H1 (cell line): ENCODE measurements around the gene SMNDC1. TPM values are rescaled to one million over a fixed set of nuclear protein-coding genes. Genes with fewer than 3 reads are reported as not detected.

Source experiments
- CTCF ChIA-PET: fragments of 300-600 bp; sonication (Branson Sonifier 250); formaldehyde crosslinking; loops from one replicate; lab custom pipeline; 2021; ENCODE audit not compliant: partially characterized antibody; lab: Charles Lee
- POLR2A ChIA-PET: fragments of 300-600 bp; sonication (Branson Sonifier 250); formaldehyde crosslinking; loops from one replicate; lab custom pipeline; 2021; ENCODE audit warnings: inconsistent platforms; ENCODE audit not compliant: partially characterized antibody; lab: Charles Lee
- DNase-seq, 2 experiments: peaks; one replicate each; pipeline versions ENCODE4 v3.0.0 to v3.0.0-alpha.2; 2010 to 2022; ENCODE audit warnings: low spot score in 2 of 2, low read depth in 1 of 2, mixed read lengths in 1 of 2
- FAIRE-seq: peaks from 2 replicates; lab custom pipeline; 2011; peaks lifted over from hg19 to GRCh38; lab: Jason Lieb, UNC
- H2AFZ ChIP-seq: 2 replicates; pipeline ENCODE4 v1.8.1; 2012; ENCODE audit warnings: low read length, inconsistent platforms
- H2AK5ac ChIP-seq: 2 replicates; pipeline ENCODE4 v1.6.1; 2013; ENCODE audit warnings: low read depth, low read length
- H2BK120ac ChIP-seq: replicated peaks from 2 replicates; pipeline ENCODE3; 2013; ENCODE audit warnings: low read depth, low read length, inconsistent platforms
- H2BK12ac ChIP-seq: 2 replicates; pipeline ENCODE4 v1.6.1; 2013; ENCODE audit warnings: low read depth, low read length
- H2BK15ac ChIP-seq: 2 replicates; pipeline ENCODE4 v1.6.1; 2013; ENCODE audit warnings: low read length
- H2BK20ac ChIP-seq: 2 replicates; pipeline ENCODE4 v1.6.1; 2013; ENCODE audit warnings: low read length
- H2BK5ac ChIP-seq: 2 replicates; pipeline ENCODE4 v1.6.1; 2013; ENCODE audit warnings: low read depth, low read length
- H3K14ac ChIP-seq: 2 replicates; pipeline ENCODE4 v1.6.1; 2013; ENCODE audit warnings: inconsistent platforms; ENCODE audit not compliant: insufficient read length
- H3K18ac ChIP-seq: 2 replicates; pipeline ENCODE4 v1.6.1; 2013; ENCODE audit warnings: low read length; ENCODE audit errors: extremely low read depth
- H3K23ac ChIP-seq: 2 replicates; pipeline ENCODE4 v1.6.1; 2013; ENCODE audit warnings: inconsistent platforms; ENCODE audit not compliant: insufficient read length
- H3K23me2 ChIP-seq: 2 replicates; pipeline ENCODE4 v1.6.1; 2013; ENCODE audit warnings: low read depth, low read length
- H3K27ac ChIP-seq: 2 replicates; pipeline ENCODE4 v1.6.1; 2011; ENCODE audit warnings: low read depth, low read length, inconsistent platforms
- H3K27me3 ChIP-seq, 4 experiments: replicated peaks in 1 of 4; 1 replicate in 1 of 4; 2 replicates in 3 of 4; pipeline versions ENCODE4 v1.6.1 to v1.8.1; 2011 to 2013; ENCODE audit warnings: low read length in 3 of 4, mild to moderate bottlenecking in 3 of 4, inconsistent platforms in 2 of 4, mixed read lengths in 2 of 4, moderate library complexity in 1 of 4; ENCODE audit not compliant: control insufficient read depth in 3 of 4, insufficient read depth in 3 of 4; ENCODE audit errors: extremely low read depth in 1 of 4
- H3K36me3 ChIP-seq, 4 experiments: 2 replicates each; pipeline versions ENCODE4 v1.6.1 to v1.8.1; 2011 to 2013; ENCODE audit warnings: mild to moderate bottlenecking in 4 of 4, low read length in 3 of 4, moderate library complexity in 2 of 4, control low read depth in 1 of 4, inconsistent platforms in 1 of 4; ENCODE audit not compliant: insufficient read depth in 4 of 4, control insufficient read depth in 2 of 4
- H3K4ac ChIP-seq: replicated peaks from 2 replicates; pipeline ENCODE3; 2013; ENCODE audit warnings: low read length, low read depth, mixed read lengths, inconsistent platforms; ENCODE audit not compliant: insufficient read length
- H3K4me1 ChIP-seq, 4 experiments: replicated peaks in 1 of 4; 1 replicate in 1 of 4; 2 replicates in 3 of 4; pipeline versions ENCODE4 v1.6.1 to v1.8.1; 2011 to 2013; ENCODE audit warnings: low read length in 3 of 4, inconsistent platforms in 2 of 4, mixed read lengths in 1 of 4; ENCODE audit not compliant: insufficient read depth in 4 of 4, control insufficient read depth in 3 of 4
- H3K4me2 ChIP-seq, 2 experiments: 2 replicates each; pipeline versions ENCODE4 v1.6.1 to v1.8.1; 2011 to 2013; ENCODE audit warnings: low read depth in 2 of 2, low read length in 2 of 2, control low read depth in 1 of 2, inconsistent platforms in 1 of 2, mild to moderate bottlenecking in 1 of 2; ENCODE audit not compliant: insufficient read depth in 1 of 2
- H3K4me3 ChIP-seq, 4 experiments: fragments of 200-600, 300-600 bp in 1 of 4; sonication (generic), shearing (Covaris generic), sonication (Bioruptor Twin) in 1 of 4; 2 replicates each; pipeline versions ENCODE4 v1.5.1 to v1.8.1; 2011 to 2016; ENCODE audit warnings: low read length in 4 of 4, low read depth in 3 of 4, control low read depth in 2 of 4, inconsistent platforms in 2 of 4, mild to moderate bottlenecking in 2 of 4, mixed read lengths in 1 of 4, moderate library complexity in 1 of 4; ENCODE audit not compliant: insufficient read depth in 2 of 4; ENCODE audit errors: extremely low read depth in 1 of 4
- H3K56ac ChIP-seq: replicated peaks from 2 replicates; pipeline ENCODE3; 2013; ENCODE audit warnings: low read depth, mild to moderate bottlenecking, mixed read lengths, low read length, inconsistent platforms; ENCODE audit not compliant: insufficient read length
- H3K79me1 ChIP-seq: 2 replicates; pipeline ENCODE4 v1.6.1; 2013; ENCODE audit warnings: low read depth, low read length, control low read depth
- H3K79me2 ChIP-seq, 2 experiments: 2 replicates each; pipeline versions ENCODE4 v1.6.1 to v1.8.1; 2012 to 2013; ENCODE audit warnings: low read length in 2 of 2, mild to moderate bottlenecking in 2 of 2, inconsistent platforms in 1 of 2; ENCODE audit not compliant: insufficient read depth in 2 of 2, control insufficient read depth in 1 of 2
- H3K9ac ChIP-seq, 4 experiments: replicated peaks in 1 of 4; 1 replicate in 1 of 4; 2 replicates in 3 of 4; pipeline versions ENCODE4 v1.6.1 to v1.8.1; 2011 to 2013; ENCODE audit warnings: low read depth in 3 of 4, low read length in 3 of 4, control low read depth in 2 of 4, mild to moderate bottlenecking in 2 of 4, moderate library complexity in 2 of 4, inconsistent platforms in 1 of 4; ENCODE audit errors: extremely low read depth in 1 of 4
- H3K9me3 ChIP-seq, 2 experiments: 2 replicates each; pipeline versions ENCODE4 v1.6.1 to v1.8.1; 2012 to 2013; ENCODE audit warnings: mild to moderate bottlenecking in 2 of 2, moderate library complexity in 2 of 2, control low read depth in 1 of 2, inconsistent platforms in 1 of 2, low read depth in 1 of 2, low read length in 1 of 2, mixed read lengths in 1 of 2; ENCODE audit not compliant: insufficient read depth in 2 of 2
- H4K20me1 ChIP-seq, 2 experiments: replicated peaks in 1 of 2; 2 replicates each; pipeline versions ENCODE3 to v1.8.1; 2011 to 2013; ENCODE audit warnings: inconsistent platforms in 2 of 2, low read length in 2 of 2, mild to moderate bottlenecking in 1 of 2; ENCODE audit not compliant: insufficient read depth in 2 of 2, control insufficient read depth in 1 of 2
- H4K5ac ChIP-seq: 2 replicates; pipeline ENCODE4 v1.6.1; 2013; ENCODE audit warnings: low read length, low read depth, mixed read lengths, inconsistent platforms; ENCODE audit not compliant: insufficient read length
- H4K8ac ChIP-seq: 2 replicates; pipeline ENCODE4 v1.8.0; 2013; ENCODE audit warnings: mild to moderate bottlenecking, moderate library complexity, low read length, inconsistent platforms; ENCODE audit not compliant: insufficient read depth; ENCODE audit errors: extremely low read depth
- H4K91ac ChIP-seq: replicated peaks from 2 replicates; pipeline ENCODE3; 2013; ENCODE audit warnings: low read length, mixed read lengths, inconsistent platforms; ENCODE audit not compliant: insufficient read length
- BCL11A ChIP-seq, 2 experiments: IDR thresholded peaks; one replicate each; pipeline ENCODE4 v1.6.1; 2011; ENCODE audit warnings: low read depth in 2 of 2, low read length in 2 of 2, mild to moderate bottlenecking in 2 of 2
- CBX8 ChIP-seq: fragments of 300-800, 300-1000 bp; sonication (generic); IDR thresholded peaks from 2 replicates; pipeline ENCODE4 v1.7.1; 2016; ENCODE audit warnings: low read depth, low read length, borderline replicate concordance
- KDM1A ChIP-seq: fragments of 200-600, 300-600 bp; sonication (generic); IDR thresholded peaks from 2 replicates; pipeline ENCODE4 v1.7.1; 2016; ENCODE audit warnings: mild to moderate bottlenecking, low read length, borderline replicate concordance
- RBBP5 ChIP-seq: IDR thresholded peaks from 2 replicates; pipeline ENCODE4 v1.7.1; 2012; ENCODE audit warnings: low read depth, mild to moderate bottlenecking, inconsistent platforms, low read length, moderate library complexity, borderline replicate concordance
- WGBS, 2 experiments: shearing (Covaris generic) in 1 of 2; methylation state at CpG; one replicate each; pipeline versions ENCODE4 v1.1.6 to v1.1.7; 2013 to 2015; ENCODE audit warnings: low lambda C conversion rate in 2 of 2, mixed read lengths in 2 of 2, inconsistent platforms in 1 of 2, low coverage in 1 of 2, missing lambda C conversion rate in 1 of 2; ENCODE audit not compliant: insufficient replicate concordance in 2 of 2, insufficient coverage in 1 of 2, insufficient read length in 1 of 2; ENCODE audit errors: extremely low coverage in 1 of 2, missing lambda C conversion rate in 1 of 2; 5-methylcytosine and 5-hydroxymethylcytosine counted together
- polyA plus RNA-seq, 7 experiments: library from polyadenylated mRNA; depleted of rRNA in 3 of 7; stranded (reverse) in 5 of 7; unstranded in 2 of 7; fragments of >200 nt in 5 of 7; fragments of 200-250 nt in 2 of 7; gene quantifications; 1 replicate in 5 of 7; 2 replicates in 1 of 7; 4 replicates in 1 of 7; pipeline versions ENCODE4 v1.2.1 to v1.2.3, GENCODE V29; 2011 to 2013; ENCODE audit warnings: missing spikeins in 2 of 7, mixed read lengths in 2 of 7
- total RNA-seq: library from RNA; stranded (reverse); fragmentation: NEBNext Ultra II Directional; extraction: Animal tissue kit (Norgen Biotek cat#: 25700); gene quantifications from 2 replicates; pipeline ENCODE4 v1.2.1, GENCODE V29; 2021
- TF ChIP-seq, protein P1 (sequence below): IDR thresholded peaks from 2 replicates; pipeline ENCODE4 v1.6.1; 2012; ENCODE audit warnings: inconsistent platforms

The SMNDC1 gene
- total and polyA plus RNA-seq, 2 of the 8 experiments (the other 6 are each of a cell fraction or from before 2014, with no cell fraction given), result 8.1 to 48.6 TPM

DNA sequence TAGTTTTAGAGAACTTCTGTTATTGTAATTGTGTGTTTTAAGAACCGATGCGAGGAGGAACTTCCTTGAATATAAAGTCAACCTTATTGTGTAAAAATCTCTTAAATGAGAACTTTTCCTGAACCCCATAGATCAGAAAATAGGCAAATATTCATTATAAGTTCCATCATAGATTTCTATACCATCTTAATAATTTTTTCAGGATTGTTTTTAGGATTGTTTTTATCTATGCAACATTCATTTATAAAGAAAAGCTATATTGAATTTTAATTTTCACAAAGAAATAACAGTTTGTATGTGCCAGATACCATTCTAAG, 1.7 kb upstream of the SMNDC1 start:
- H3K4me1 ChIP-seq, result peaks cover 0 to 3% (median 0%) of the 10 kb centered on the region in 4 experiments; a peak in 1 of 7 replicates
- DNase-seq (no peak), FAIRE-seq (no peak)
- no peak overlapping the region for H3K56ac ChIP-seq
- 0 out of 2 replicates have a peak, but pooled peaks cover 2% of the 10 kb centered on the region for H3K23me2 ChIP-seq
- H2AK5ac ChIP-seq, result no peak overlapping the region
- H2BK5ac ChIP-seq, result no peak overlapping the region
- H2BK120ac ChIP-seq, result no peak overlapping the region
- H2AFZ ChIP-seq, result no peak overlapping the region
- no peak overlapping the region for H4K5ac ChIP-seq
- H2BK20ac ChIP-seq, result no peak overlapping the region
- H3K9me3 ChIP-seq, result no peaks in the 10 kb centered on the region
- peaks cover 3 to 5% of the 10 kb centered on the region in 2 experiments for H4K20me1 ChIP-seq
- 58% methylated on average over 2 of the region's 2 CpGs; no CpG with 5 or more reads in 1 of the 2 experiments for WGBS, 2 experiments
- H3K4me2 ChIP-seq, result no peak overlapping the region
- H3K4me3 ChIP-seq, result no peak overlapping the region
- H4K91ac ChIP-seq, result no peak overlapping the region
- peaks cover 0 to 19% (median 12%) of the 10 kb centered on the region in 4 experiments; a peak in 6 of 8 replicates for H3K36me3 ChIP-seq
- peaks cover 6 to 31% of the 10 kb centered on the region in 2 experiments for H3K79me2 ChIP-seq
- no peak overlapping the region for H3K14ac ChIP-seq
- H3K79me1 ChIP-seq, result no peaks in the 10 kb centered on the region
- H3K27me3 ChIP-seq, result no peaks in the 10 kb centered on the region
- no peak overlapping the region for H3K23ac ChIP-seq
- no peak overlapping the region for H3K18ac ChIP-seq
- H3K4ac ChIP-seq, result no peak overlapping the region
- H2BK15ac ChIP-seq, result no peak overlapping the region
- POLR2A ChIA-PET, result interaction anchor here (0.9 to 2.5 kb wide), 5 partner anchors 19 to 262 kb away, joined by 3 to 7 read pairs (median 4); partner anchors contain the start of gene SMC3
- H2BK12ac ChIP-seq, result no peak overlapping the region
- H3K27ac ChIP-seq, result no peak overlapping the region
- CTCF ChIA-PET, result interaction anchor here (0.5 to 4.7 kb wide), 25 partner anchors 15 to 536 kb away, joined by 3 to 41 read pairs (median 4); no protein-coding TSS in a partner anchor
- H3K9ac ChIP-seq, result no peak overlapping the region
- no peak overlapping the region for H4K8ac ChIP-seq
- no peak for TF ChIP-seq CBX8
- TF ChIP-seq RBBP5, result no peak
- TF ChIP-seq BCL11A (IDR thresholded peaks at IDR 0.05; ENCODE audit: low read depth in 2 of 2, low read length in 2 of 2), result no peak
- TF ChIP-seq, protein P1, sequence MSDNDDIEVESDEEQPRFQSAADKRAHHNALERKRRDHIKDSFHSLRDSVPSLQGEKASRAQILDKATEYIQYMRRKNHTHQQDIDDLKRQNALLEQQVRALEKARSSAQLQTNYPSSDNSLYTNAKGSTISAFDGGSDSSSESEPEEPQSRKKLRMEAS, result no peak
- no peak for TF ChIP-seq KDM1A
